Activated naive CD8-positive, alpha-beta T cell treated with anti-CD3 and anti-CD28 coated beads, Interleukin-2, amount 10 ng/mL, durations not matched to agents 7 days and 5 days (primary cell): ENCODE results near the gene SCG3. TPM values are rescaled to one million over a fixed set of nuclear protein-coding genes. Genes with fewer than 3 reads are reported as not detected.

Experiments
- ATAC-seq: fragments of 150-1000 bp; cut with Tn5 transposase; one replicate; pipeline ENCODE4 v1.10.0; 2021; ENCODE audit warnings: low read depth, moderate library complexity
- POLR2A ChIA-PET: fragments of 350-600 bp; sonication (Branson Sonifier 250); formaldehyde crosslinking; loops from one replicate; lab custom pipeline; 2021; ENCODE audit warnings: antibody characterized with exemption; lab: Charles Lee
- DNase-seq: peaks from one replicate; pipeline ENCODE4 v3.0.0; 2021
- H3K27ac Mint-ChIP-seq: one replicate; pipeline ENCODE4 v1.8.0; 2022; ENCODE audit warnings: mild to moderate bottlenecking, mixed read lengths
- H3K27me3 Mint-ChIP-seq: one replicate; pipeline ENCODE4 v1.8.0; 2022; ENCODE audit warnings: mild to moderate bottlenecking, moderate library complexity, mixed read lengths
- H3K36me3 Mint-ChIP-seq: one replicate; pipeline ENCODE4 v1.8.0; 2021; ENCODE audit warnings: mild to moderate bottlenecking, mixed read lengths
- H3K4me1 Mint-ChIP-seq: one replicate; pipeline ENCODE4 v1.8.0; 2021; ENCODE audit warnings: mixed read lengths
- H3K4me3 Mint-ChIP-seq: one replicate; pipeline ENCODE4 v1.8.0; 2022; ENCODE audit warnings: mild to moderate bottlenecking, moderate library complexity, mixed read lengths
- H3K9me3 Mint-ChIP-seq: one replicate; pipeline ENCODE4 v1.8.0; 2021; ENCODE audit warnings: mixed read lengths
- total RNA-seq, 2 experiments: library from RNA; stranded (reverse); gene quantifications; one replicate each; pipeline ENCODE4 v1.2.3, GENCODE V29; 2021

Gene SCG3
- total RNA-seq, 2 experiments from 2014 or later: not detected

DNA sequence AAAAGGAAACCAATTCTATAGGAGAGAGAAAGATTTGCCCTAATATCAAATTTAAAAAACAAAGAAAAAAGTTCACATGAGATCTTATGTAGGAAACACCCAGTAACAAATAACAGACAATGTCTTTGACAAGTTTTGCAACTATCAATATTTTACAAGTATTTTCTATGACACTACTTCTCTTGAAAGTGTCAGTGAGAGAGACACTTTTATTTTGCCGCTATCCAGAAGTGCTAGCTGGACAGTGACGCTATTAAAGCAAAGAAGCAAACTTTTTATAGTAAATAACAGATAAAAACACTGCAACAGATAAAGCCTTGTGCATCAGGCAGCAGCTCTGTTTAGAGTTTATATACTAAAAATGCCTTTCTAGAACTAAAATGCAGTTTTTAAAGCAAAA, 42.9 kb downstream of the SCG3 start:
- Mint-ChIP-seq H3K4me1 (peaks cover 28% of the 10 kb centered on the region), H3K27me3 (no peaks in the 10 kb centered on the region), H3K4me3 (no peak overlapping the region), H3K27ac (no peak overlapping the region), H3K9me3 (no peaks in the 10 kb centered on the region), H3K36me3 (peaks cover 24% of the 10 kb centered on the region)
- POLR2A ChIA-PET: no interaction called here
- DNase-seq (no peak), ATAC-seq (no peak)

DNA sequence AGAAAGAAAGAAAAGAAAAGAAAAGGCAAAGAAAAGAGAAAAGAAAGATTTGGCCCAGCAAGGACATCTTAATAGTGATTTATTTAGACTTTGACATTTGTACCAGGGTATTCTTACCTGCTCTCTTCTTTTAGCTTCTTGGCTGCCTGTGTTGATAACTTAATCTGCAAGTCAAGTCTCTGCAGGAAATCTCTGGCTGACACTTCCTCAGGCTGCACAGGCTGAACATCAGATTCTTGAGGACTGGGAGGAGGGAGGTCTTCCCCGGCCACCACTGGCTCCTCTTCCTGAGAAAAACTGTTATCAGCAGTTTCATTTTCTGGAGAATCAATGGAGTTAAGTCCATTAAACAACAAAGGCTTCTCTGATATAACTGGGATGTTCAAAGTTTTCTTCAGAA, 43.4 kb downstream of the SCG3 start:
- DNase-seq (no peak), ATAC-seq (no peak)
- POLR2A ChIA-PET: no interaction called here
- H3K36me3 Mint-ChIP-seq: peaks cover 24% of the 10 kb centered on the region
- no peak overlapping the region for H3K4me3 Mint-ChIP-seq
- no peaks in the 10 kb centered on the region for H3K9me3 Mint-ChIP-seq
- no peak overlapping the region for H3K27ac Mint-ChIP-seq
- no peaks in the 10 kb centered on the region for H3K27me3 Mint-ChIP-seq
- peaks cover 28% of the 10 kb centered on the region for H3K4me1 Mint-ChIP-seq

DNA sequence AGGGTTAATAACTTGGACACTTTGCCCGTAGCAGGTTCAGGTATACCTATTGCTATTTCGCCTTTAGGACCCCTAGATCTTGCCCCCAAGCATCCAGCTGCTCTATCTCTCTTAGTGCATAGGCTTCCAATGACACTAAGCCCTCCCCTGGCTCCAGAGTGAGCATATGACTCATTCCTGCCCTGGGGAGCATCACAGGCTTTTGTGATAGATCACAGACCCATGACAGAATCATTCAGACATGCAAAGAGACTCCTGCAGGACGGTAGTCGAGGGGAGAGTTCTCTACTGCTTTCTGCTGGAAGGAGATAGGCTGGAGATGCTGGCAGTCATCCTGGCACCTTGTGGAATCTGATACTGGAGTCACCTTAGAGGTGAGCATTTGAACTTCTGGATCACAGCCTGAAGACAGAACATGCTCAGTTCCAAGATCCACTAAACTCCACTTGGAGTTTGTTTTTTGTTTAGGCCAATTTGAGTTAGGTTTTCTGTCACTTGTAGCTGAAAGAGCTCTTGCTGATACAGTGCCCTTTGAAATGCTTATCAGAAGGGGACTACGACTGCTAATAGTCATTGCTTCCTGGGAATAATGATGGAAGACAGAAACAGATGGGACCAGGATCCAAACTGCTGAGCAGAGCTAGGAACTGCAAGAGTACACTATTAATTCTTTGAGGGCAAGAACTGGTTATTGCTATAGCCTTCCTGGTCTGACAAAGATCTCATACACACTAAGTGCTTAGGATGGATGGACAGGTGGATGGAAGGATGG, 45.2 kb downstream of the SCG3 start:
- DNase-seq (no peak), ATAC-seq (peak; percentile 49)
- POLR2A ChIA-PET: interaction anchor here (2.2 kb wide), 1 partner anchor 11 kb away, joined by 7 read pairs; the partner anchor contains the start of gene LYSMD2
- Mint-ChIP-seq H3K4me1 (peaks cover 37% of the 10 kb centered on the region), H3K4me3 (no peak overlapping the region), H3K36me3 (peaks cover 21% of the 10 kb centered on the region), H3K9me3 (no peaks in the 10 kb centered on the region), H3K27ac (no peak overlapping the region), H3K27me3 (no peaks in the 10 kb centered on the region)

DNA sequence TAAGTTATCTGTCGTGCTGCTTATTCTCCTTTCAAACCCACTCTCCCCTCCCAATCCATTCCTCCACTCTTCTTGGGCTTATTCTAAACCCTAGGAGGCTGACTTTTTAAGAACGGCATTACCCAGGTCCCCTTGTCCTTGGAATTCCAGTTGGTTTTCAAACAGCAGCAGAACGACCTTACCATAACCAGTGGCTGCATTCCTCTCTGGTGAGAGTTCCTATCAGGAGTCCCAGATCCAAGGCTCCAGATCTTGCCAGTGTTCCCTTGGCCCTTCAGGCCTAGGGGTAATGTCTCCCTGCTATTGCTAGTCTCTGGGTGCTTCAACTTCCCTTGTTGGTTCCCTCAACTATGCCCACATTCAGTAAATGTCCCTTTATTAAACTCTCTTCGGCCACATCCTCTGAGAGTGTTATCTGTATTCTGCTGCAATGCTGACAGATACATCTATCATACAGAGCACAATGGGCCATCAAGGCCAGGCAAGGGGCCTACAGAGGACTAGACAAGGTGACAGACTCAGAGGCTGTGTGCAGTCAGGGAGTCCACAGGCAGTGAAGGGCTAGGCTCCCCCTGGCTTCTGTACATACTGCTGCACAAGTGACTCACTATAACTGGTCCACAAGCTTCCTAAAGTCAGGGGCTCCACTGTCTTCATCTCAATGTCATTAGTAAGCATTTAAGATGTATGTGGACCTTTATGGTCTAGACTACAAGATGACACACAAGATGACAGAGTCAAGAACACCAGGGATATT, 46.0 kb downstream of the SCG3 start:
- Mint-ChIP-seq H3K36me3 (peaks cover 16% of the 10 kb centered on the region), H3K27ac (no peak overlapping the region), H3K4me3 (no peak overlapping the region), H3K4me1 (peaks cover 41% of the 10 kb centered on the region), H3K27me3 (no peaks in the 10 kb centered on the region), H3K9me3 (no peaks in the 10 kb centered on the region)
- POLR2A ChIA-PET: interaction anchor here (2.2 kb wide), 1 partner anchor 10 kb away, joined by 7 read pairs; the partner anchor contains the start of gene LYSMD2
- peak; percentile 50 for ATAC-seq
- no peak for DNase-seq

DNA sequence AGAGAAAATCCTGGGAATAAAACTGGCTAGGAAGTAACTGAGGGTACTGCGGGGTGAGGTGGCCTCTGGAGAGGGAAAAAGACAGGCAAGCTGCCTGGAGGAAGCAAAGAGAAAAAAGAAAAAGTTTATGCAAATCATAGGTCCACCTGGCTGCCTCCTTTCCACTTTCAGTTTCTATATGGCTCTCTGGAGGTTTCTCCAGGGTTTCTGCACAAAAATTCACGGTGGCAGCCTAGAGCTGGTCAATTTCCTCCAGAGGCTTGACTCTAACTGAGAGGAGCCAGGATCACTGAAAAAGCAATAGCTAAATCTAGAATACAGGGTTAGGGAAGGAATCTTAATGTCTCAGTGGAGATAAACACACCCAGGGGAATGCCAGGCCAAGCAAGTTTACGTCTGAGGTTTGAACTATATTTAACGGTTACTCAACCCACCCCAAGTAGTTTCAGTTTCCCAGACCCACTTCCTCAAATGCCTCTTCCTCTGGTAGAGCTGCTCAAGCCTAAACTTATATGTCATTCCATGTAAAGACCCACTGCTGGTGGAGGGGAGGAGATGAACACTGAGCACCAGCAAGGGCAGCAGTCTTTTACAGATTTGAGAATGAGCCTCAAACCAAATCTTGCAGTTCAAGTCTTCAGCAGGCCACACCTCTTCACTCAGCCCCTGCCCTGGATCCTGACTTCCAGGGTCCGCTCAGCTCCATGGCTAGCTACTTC, 50.4 kb downstream of the SCG3 start:
- Mint-ChIP-seq H3K4me3 (peak overlapping the region; percentile 85), H3K4me1 (peaks cover 60% of the 10 kb centered on the region), H3K9me3 (no peaks in the 10 kb centered on the region), H3K27me3 (no peaks in the 10 kb centered on the region), H3K36me3 (peaks cover 21% of the 10 kb centered on the region), H3K27ac (peak overlapping the region; percentile 97)
- DNase-seq: peak; percentile 47
- POLR2A ChIA-PET: interaction anchor here (0.8 kb wide), 1 partner anchor 81 kb away, joined by 4 read pairs; no protein-coding TSS in a partner anchor
- ATAC-seq: peak; percentile 54

DNA sequence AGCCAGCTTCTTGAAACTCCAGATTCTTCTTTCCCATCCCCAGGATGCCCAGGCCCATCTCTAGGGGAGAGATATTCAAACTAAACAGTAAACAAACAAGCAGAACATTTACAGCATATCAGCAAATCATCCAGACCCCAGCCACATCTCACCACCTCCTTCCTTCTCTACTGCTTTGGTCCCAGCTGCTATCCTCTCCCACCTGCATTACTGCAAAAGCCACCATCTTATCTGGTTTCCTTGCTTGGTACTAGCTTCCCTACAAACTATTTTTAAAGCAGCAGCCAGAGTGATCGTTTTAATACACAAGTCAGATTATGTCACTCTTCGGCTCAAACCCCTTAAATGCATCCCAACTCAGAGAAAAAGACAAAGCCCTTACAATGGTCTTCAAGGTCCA, 51.3 kb downstream of the SCG3 start:
- H3K27me3 Mint-ChIP-seq: no peaks in the 10 kb centered on the region
- DNase-seq: no peak
- peaks cover 55% of the 10 kb centered on the region for H3K4me1 Mint-ChIP-seq
- peaks cover 21% of the 10 kb centered on the region for H3K36me3 Mint-ChIP-seq
- no peak for ATAC-seq
- POLR2A ChIA-PET: interaction anchor here (0.8 kb wide), 1 partner anchor 35 kb away, joined by 3 read pairs; no protein-coding TSS in a partner anchor
- peak overlapping the region; percentile 97 for H3K27ac Mint-ChIP-seq
- H3K4me3 Mint-ChIP-seq: peak overlapping the region; percentile 58
- H3K9me3 Mint-ChIP-seq: no peaks in the 10 kb centered on the region

DNA sequence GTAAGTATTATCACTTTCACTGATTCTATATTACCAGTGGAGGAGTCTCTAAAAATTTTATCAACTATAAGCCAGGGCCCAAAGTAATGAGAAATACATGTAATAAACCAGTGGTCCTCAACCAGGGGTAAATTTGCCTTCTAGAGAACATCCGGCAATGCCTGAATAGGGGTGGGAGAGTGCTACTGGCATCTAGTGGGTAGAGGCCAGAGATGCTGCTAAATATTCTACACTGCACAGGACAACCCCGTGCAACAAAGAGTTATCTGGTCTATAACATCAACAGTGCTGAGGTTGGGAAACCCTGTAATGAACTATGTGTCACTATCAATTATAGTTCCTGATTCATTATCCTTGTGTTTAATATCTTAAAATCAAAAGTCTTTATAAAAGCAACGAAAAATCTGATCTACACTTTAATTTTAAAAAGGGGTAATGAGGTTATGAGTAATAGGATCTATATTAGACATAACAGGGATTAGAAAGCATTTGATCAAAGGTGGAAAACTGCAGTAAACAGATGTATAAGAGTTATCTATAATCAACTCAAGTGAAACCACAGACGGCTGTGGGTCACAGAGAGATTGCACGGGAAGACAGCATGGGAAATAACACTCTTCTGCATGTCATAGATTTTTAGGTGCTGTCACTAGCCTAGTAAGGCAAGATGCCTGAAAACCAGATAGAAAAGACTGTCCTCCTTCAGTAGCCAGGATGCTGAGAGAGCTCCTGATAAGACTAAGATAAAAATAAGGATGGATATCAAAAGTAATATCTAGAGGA, 54.1 kb downstream of the SCG3 start:
- ATAC-seq (peak; percentile 29), DNase-seq (no peak)
- peak overlapping the region; percentile 86 for H3K4me3 Mint-ChIP-seq
- H3K4me1 Mint-ChIP-seq: peaks cover 56% of the 10 kb centered on the region
- peaks cover 14% of the 10 kb centered on the region for H3K36me3 Mint-ChIP-seq
- no peaks in the 10 kb centered on the region for H3K27me3 Mint-ChIP-seq
- POLR2A ChIA-PET: interaction anchor here (2.6 to 3.1 kb wide), 2 partner anchors 32 to 40 kb away, joined by 7 to 10 read pairs; no protein-coding TSS in a partner anchor
- H3K9me3 Mint-ChIP-seq: no peaks in the 10 kb centered on the region
- H3K27ac Mint-ChIP-seq: peak overlapping the region; percentile 76

DNA sequence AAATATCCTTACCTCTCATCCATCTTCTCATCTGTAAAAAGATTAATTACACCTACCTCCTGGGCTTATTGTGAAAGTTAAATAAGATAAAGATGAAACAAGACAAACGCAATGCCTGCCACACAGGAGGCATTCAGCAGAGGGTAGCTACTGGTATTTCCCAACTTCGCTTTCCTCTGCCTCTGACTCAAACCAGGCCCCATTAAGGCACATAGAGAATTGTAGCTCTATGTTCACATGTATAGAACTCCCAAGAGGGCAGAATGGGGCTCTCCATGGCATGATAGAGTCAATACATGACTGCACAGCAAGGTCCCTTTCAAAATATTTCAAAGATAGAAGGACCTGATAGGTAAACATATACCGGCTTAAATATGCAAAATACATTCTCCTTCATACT, 54.8 kb downstream of the SCG3 start:
- POLR2A ChIA-PET: interaction anchor here (1.0 to 3.1 kb wide), 8 partner anchors 16 to 236 kb away, joined by 3 to 21 read pairs (median 7); partner anchors contain the start of genes DMXL2, LEO1, SCG3 and TMOD2
- peaks cover 51% of the 10 kb centered on the region for H3K4me1 Mint-ChIP-seq
- H3K27me3 Mint-ChIP-seq: no peaks in the 10 kb centered on the region
- ATAC-seq (no peak), DNase-seq (no peak)
- H3K36me3 Mint-ChIP-seq: peaks cover 9% of the 10 kb centered on the region
- peak overlapping the region; percentile 86 for H3K4me3 Mint-ChIP-seq
- peak overlapping the region; percentile 76 for H3K27ac Mint-ChIP-seq
- H3K9me3 Mint-ChIP-seq: no peaks in the 10 kb centered on the region

DNA sequence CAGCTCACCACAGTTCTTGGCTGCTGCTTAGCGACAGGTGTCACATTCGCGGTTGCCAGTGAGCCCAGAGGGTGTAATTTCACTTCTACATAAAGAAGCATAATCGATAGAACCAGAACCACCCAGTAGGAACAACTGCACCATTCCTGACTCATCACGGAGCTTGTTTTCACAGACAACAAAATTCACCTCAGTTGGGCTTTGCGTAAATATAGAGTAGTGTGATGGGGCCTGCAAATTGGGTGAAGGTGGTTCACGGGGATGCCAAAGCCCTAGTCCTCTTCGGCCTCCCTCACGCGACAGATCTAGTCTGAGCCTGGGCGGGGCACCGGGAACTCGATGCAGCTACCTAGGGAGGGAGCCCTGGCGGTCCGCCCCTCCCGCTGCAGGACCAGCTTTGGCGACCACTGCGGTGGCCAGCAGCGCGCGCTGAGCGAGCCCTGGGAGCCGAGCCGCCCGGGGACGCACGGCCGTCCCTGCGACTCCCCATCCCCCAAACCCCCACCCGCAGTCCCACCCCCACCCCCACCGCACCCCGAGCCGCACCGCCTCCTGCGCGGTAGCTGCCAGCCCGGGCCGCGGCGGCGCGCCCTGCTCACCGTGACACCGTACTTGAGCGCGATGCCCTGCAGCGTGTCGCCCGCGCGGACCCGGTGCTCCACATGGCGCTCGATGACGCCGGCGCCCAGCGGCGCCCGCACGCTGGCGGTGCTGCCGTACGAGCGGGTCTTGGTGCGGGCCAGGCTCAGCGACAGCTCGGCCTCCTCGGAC, 55.6 kb downstream of the SCG3 start:
- Mint-ChIP-seq H3K36me3 (peaks cover 9% of the 10 kb centered on the region), H3K9me3 (no peaks in the 10 kb centered on the region), H3K4me1 (peaks cover 44% of the 10 kb centered on the region), H3K27me3 (no peaks in the 10 kb centered on the region), H3K4me3 (peak overlapping the region; percentile 86), H3K27ac (peak overlapping the region; percentile 86)
- POLR2A ChIA-PET: interaction anchor here (0.6 to 3.1 kb wide), 17 partner anchors 11 to 1382 kb away, joined by 3 to 21 read pairs (median 4); partner anchors contain the start of genes DMXL2, GABPB1, LEO1 and SCG3
- DNase-seq (peak; percentile 73), ATAC-seq (peak; percentile 54)

DNA sequence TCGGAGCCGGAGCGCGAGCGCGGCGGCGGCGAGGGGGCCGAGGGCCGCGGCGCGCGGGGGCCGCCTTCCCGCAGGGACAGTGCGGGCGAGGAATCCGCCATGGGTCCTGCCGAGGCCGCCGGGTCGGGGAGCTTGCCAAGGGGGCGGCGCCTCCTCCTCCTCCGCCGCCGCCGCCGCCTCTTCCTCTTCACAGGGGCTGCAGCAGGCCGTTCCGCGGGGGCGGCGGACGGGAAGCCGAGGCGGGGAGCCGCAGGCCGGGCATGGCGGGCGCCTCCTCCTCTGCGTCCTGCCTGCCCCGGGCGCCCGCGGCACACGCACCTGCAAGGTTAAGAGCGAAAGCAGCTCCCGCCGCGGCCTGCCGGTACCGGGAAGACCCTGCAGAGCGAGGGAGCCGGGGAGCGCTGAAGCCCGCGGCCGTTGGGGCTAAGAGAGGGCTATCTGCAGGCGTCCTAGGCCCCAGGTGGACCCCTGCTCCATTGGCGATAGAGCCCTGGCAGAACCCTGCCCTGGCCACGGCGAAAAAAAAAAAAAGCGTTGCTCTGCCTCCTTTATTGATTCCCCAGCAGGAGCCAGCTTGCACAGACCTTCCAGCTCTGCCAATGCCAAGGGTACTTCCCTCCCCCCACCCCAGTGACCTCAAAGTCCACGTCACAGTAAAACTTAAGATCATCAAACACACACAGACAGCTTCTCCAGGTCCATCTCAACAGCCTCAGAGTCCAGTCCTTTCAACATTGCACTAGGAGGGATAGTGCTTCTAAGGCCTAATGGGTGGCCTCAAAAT, 56.4 kb downstream of the SCG3 start, which contains the start of gene LYSMD2:
Gene LYSMD2, minus strand, starts transcription at position 134 of the 784 bp plus-strand sequence. Its CDS starts 33 bp downstream, at position 101.
- DNase-seq (peak; percentile 81), ATAC-seq (peak; percentile 67)
- Mint-ChIP-seq H3K4me1 (peaks cover 36% of the 10 kb centered on the region), H3K36me3 (peaks cover 9% of the 10 kb centered on the region), H3K27me3 (no peaks in the 10 kb centered on the region), H3K9me3 (no peaks in the 10 kb centered on the region), H3K27ac (peak within 1 kb of the TSS; percentile 90), H3K4me3 (peak within 1 kb of the TSS; percentile 86)
- POLR2A ChIA-PET: interaction anchor here (0.6 to 3.1 kb wide), 15 partner anchors 10 to 1383 kb away, joined by 3 to 21 read pairs (median 6); partner anchors contain the start of genes DMXL2, GABPB1, LEO1 and SCG3

DNA sequence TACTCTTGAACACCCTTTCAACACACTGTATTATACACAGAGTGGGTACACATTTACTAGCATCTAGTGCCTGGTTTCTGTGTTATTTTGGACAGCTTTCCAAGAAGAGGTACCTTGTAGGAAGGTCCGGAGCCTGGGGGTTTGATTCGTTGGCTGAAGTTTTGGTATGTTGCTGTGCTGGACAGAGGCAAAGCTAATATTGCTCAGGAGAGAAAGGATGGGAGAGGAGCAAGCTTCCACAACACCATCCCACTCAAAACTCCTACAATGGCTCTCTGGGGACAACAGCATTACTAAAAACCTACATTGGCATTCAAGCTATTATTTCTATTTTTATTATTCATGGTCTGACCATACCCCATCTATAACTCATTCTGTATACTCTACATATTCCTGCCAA, 57.2 kb downstream of the SCG3 start:
- H3K4me1 Mint-ChIP-seq: peaks cover 27% of the 10 kb centered on the region
- H3K36me3 Mint-ChIP-seq: peaks cover 2% of the 10 kb centered on the region
- ATAC-seq: no peak

More for the DNA sequence above, 57.2 kb downstream of the SCG3 start:
- no peak for DNase-seq
- no peaks in the 10 kb centered on the region for H3K9me3 Mint-ChIP-seq
- peak overlapping the region; percentile 86 for H3K4me3 Mint-ChIP-seq
- POLR2A ChIA-PET: interaction anchor here (0.5 to 3.1 kb wide), 6 partner anchors 9 to 343 kb away, joined by 6 to 21 read pairs (median 8); partner anchors contain the start of gene TMOD2
- H3K27ac Mint-ChIP-seq: peak overlapping the region; percentile 90
- no peaks in the 10 kb centered on the region for H3K27me3 Mint-ChIP-seq
